DOHH2 (cell line): ENCODE data around the gene POTEF.
"Not testable (repeated sequence)": the region's sequence is repeated elsewhere in the genome, so short reads cannot be mapped to it uniquely, and the experiment has no call there.

Source experiments
- CTCF ChIP-seq: fragments of 200-600 bp; sonication (generic); IDR thresholded peaks from one replicate; pipeline ENCODE4 v1.5.1; 2014; ENCODE audit warnings: antibody characterized with exemption, mild to moderate bottlenecking, low read depth, low read length; ENCODE audit not compliant: poor library complexity, severe bottlenecking
- EZH2phosphoT487 ChIP-seq: fragments of 200-600 bp; sonication (generic); IDR thresholded peaks from 2 replicates; pipeline ENCODE4 v1.6.1; 2017; ENCODE audit warnings: borderline replicate concordance, mild to moderate bottlenecking, antibody characterized with exemption, low read length, moderate library complexity, mixed read lengths

- not testable (repeated sequence) for TF ChIP-seq CTCF, EZH2phosphoT487
Observed at GRCh38 chr2:130142396-130143265, 13.6 kb upstream of the POTEF start.
